Heart right ventricle (tissue), 16 donors: ENCODE measurements around the gene MPRIP. TPM values are rescaled to one million over a fixed set of nuclear protein-coding genes. Genes with fewer than 3 reads are reported as not detected.
"Not testable (repeated sequence)": the region's sequence is repeated elsewhere in the genome, so short reads cannot be mapped to it uniquely, and the experiment has no call there.

Experiments
- ATAC-seq, 8 donors: fragments of 200-7000 bp; cut with Tn5 transposase; one replicate each; pipeline ENCODE4 v1.9.1; 2020; ENCODE audit warnings: mild to moderate bottlenecking in 8 of 8, moderate library complexity in 8 of 8, moderate number of reproducible peaks in 1 of 8
- DNase-seq, 2 donors: peaks; one replicate each; pipeline ENCODE4 v3.0.0-alpha.2; 2020
- H3K27ac ChIP-seq, 10 donors: fragments of 200-600 bp; sonication (generic) in 2 of 10; one replicate each; pipeline versions ENCODE4 v1.5.0 to v1.8.0; 2020 to 2022; ENCODE audit warnings: mild to moderate bottlenecking in 3 of 10
- H3K27me3 ChIP-seq, 7 donors: fragments of 200-600 bp; one replicate each; pipeline ENCODE4 v1.8.0; 2021 to 2022; ENCODE audit warnings: mild to moderate bottlenecking in 2 of 7
- H3K36me3 ChIP-seq, 9 donors: fragments of 200-600 bp; sonication (generic) in 1 of 9; one replicate each; pipeline versions ENCODE4 v1.5.0 to v1.8.0; 2020 to 2022; ENCODE audit warnings: mild to moderate bottlenecking in 2 of 9
- H3K4me1 ChIP-seq, 9 donors: fragments of 200-600 bp; sonication (generic) in 1 of 9; one replicate each; pipeline versions ENCODE4 v1.5.0 to v1.8.0; 2020 to 2022; ENCODE audit warnings: mild to moderate bottlenecking in 4 of 9
- H3K4me3 ChIP-seq, 10 donors: fragments of 200-600 bp; sonication (generic) in 2 of 10; one replicate each; pipeline versions ENCODE4 v1.5.0 to v1.8.0; 2020 to 2022; ENCODE audit warnings: mild to moderate bottlenecking in 7 of 10, moderate library complexity in 2 of 10
- H3K9me3 ChIP-seq, 11 donors: fragments of 200-600 bp in 10 of 11; sonication (generic) in 2 of 11; one replicate each; pipeline versions ENCODE4 v1.5.0 to v1.8.0; 2013 to 2022; ENCODE audit warnings: mild to moderate bottlenecking in 2 of 11, control low read depth in 1 of 11, moderate library complexity in 1 of 11
- CTCF ChIP-seq, 9 donors: fragments of 200-600 bp; sonication (generic) in 2 of 9; IDR thresholded peaks; one replicate each; pipeline versions ENCODE4 v1.5.0 to v1.8.0; 2021 to 2022; ENCODE audit warnings: antibody characterized with exemption in 9 of 9, mild to moderate bottlenecking in 5 of 9, moderate library complexity in 1 of 9
- WGBS, 2 donors: extraction: QIAGEN DNeasy Blood & Tissue Kit; methylation state at CpG; one replicate each; pipeline ENCODE4 v1.1.7; 2013; ENCODE audit warnings: inconsistent platforms in 1 of 2; 5-methylcytosine and 5-hydroxymethylcytosine counted together
- intact Hi-C, 10 donors: fragments of 100-400 bp; cut with DNase I; formaldehyde crosslinking; loops; one replicate each; pipeline versions ENCODE4 v1.11.1 to v1.14.2; 2022
- long read RNA-seq, 3 donors: library from polyadenylated mRNA; unstranded; transcript quantifications; one replicate each; pipeline ENCODE4 v2.0.0, GENCODE V29; 2020 to 2021
- polyA plus RNA-seq, 2 donors: library from polyadenylated mRNA; stranded (reverse); fragments of 200-250 nt; gene quantifications; one replicate each; pipeline ENCODE4 v1.2.3, GENCODE V29; 2013
- total RNA-seq, 10 donors: library from RNA; stranded (reverse); fragmentation: NEBNext Ultra II Directional in 3 of 10; extraction: Animal tissue kit (Norgen Biotek cat#: 25700) in 3 of 10; gene quantifications; one replicate each; pipeline versions ENCODE4 v1.2.1 to v1.2.4, GENCODE V29; 2021 to 2023
- donor health status: Arrhythmogenic right ventricular cardiomyopathy.
- donor health status: ischemic (EF 13 %, LVEDD 7.1; RV severe dilation, severe dysfunction).
- donor health status: healthy with polysubstance abuse.
- donor health status: DM: no; HTN: yes; CAD: no.
- donor health status: DM: no; HTN: no; CAD: no.
- donor health status: ischemic (EF 25% LVEDD 6.9; RV normal size, moderate dysfunction).
- donor health status: ischemic (EF 25% LVEDD 5.7; RV mildly dilated, moderate dysfunction).
- donor health status: healthy.
- donor health status: DM: yes; HTN: yes; CAD: no.
- donor health status: Ischemic cardiomyopathy.
- donor health status: ischemic (EF 35%, LVEDD 5.7; RV mildly dilated, moderate dysfunction).
- donor health status: nonischemic (EF 11% LVEDD 7.7; RV severe dilation, severe dysfunction).
- donor health status: DM: yes; HTN: yes; CAD: no.
- donor health status: PGD.
- donor health status: ischemic (EF 29% LVEDD 5.4; RV normal size, mild dysfunction).
- donor health status: nonischemic (EF 23%, LVEDD 6.1; RV moderate dilation, normal function).

MPRIP gene
- total RNA-seq (100 to 1,000 TPM; 252 to 409 (median 329) TPM), polyA plus RNA-seq (100 to 1,000 TPM; 225 to 329 TPM)
- long read RNA-seq, donor 1, full-length matches to known transcripts = 42 of 332 reads
- long read RNA-seq, donor 1, partial matches to known transcripts = 184 of 332 reads
- long read RNA-seq, donor 1, other reads (novel, unspliced or antisense) = 106 of 332 reads
- long read RNA-seq, donor 2, full-length matches to known transcripts = 31 of 298 reads
- long read RNA-seq, donor 2, partial matches to known transcripts = 211 of 298 reads
- long read RNA-seq, donor 2, other reads (novel, unspliced or antisense) = 56 of 298 reads
- long read RNA-seq, donor 3, full-length matches to known transcripts = 6 of 496 reads
- long read RNA-seq, donor 3, partial matches to known transcripts = 447 of 496 reads
- long read RNA-seq, donor 3, other reads (novel, unspliced or antisense) = 43 of 496 reads

- Histone ChIP-seq H3K36me3 (no peaks in the 10 kb centered on the region), H3K27me3 (no peaks in the 10 kb centered on the region), H3K4me3 (peak within 1 kb of the TSS; percentile 65 to 90 (median 82)), H3K9me3 (no peaks in the 10 kb centered on the region), H3K4me1 (peaks cover 13 to 55% (median 53%) of the 10 kb centered on the region in 9 donors), H3K27ac (peak within 1 kb of the TSS; percentile 57 to 95 (median 88))
- DNase-seq (no peak), ATAC-seq (no peak)
- TF ChIP-seq CTCF (IDR thresholded peaks at IDR 0.05) = no peak
- WGBS, 2 donors = 0 to 1% methylated on average over 41 to 67 of the region's 67 CpGs
- intact Hi-C loops = loop anchor here in 5 of 10 donors (5.0 to 10.0 kb wide), 5 partner anchors 52 to 72 kb away; no protein-coding TSS in a partner anchor
Observed at GRCh38 chr17:17042384-17042736, at the start of gene MPRIP. TSS of gene MPRIP (plus strand) at chr17:17042457. CDS start at chr17:17042849, 392 bp downstream.

DNA sequence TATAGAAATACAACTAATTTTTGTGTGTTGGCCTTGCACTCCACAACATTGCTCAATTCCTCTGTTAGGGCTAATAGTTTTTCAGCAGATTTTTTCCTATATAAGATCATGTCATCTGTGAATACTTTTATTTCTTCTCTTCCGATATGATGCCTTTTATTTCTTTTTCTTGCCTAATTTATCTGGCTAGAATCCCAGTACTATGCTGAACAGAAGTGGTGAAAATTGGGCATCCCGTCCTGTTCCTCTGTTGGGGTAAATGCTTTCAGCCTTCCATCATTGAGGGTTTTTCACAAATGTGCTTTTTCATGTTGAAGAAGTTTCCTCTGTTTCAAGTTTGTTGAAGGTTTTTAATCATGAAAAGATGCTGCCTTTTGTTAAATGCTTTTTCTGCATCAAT lies 47.6 kb upstream of the MPRIP start:
- no peak for ATAC-seq
- Histone ChIP-seq H3K4me1 (peaks cover 0 to 9% (median 0%) of the 10 kb centered on the region in 9 donors), H3K27me3 (no peaks in the 10 kb centered on the region), H3K9me3 (no peaks in the 10 kb centered on the region), H3K4me3 (no peak overlapping the region), H3K27ac (no peak overlapping the region), H3K36me3 (no peaks in the 10 kb centered on the region)
- WGBS, 2 donors = 87 to 93% methylated on average over 2 of the region's 2 CpGs
- intact Hi-C loops = loop anchor here in 6 of 10 donors (5.0 to 10.0 kb wide), 5 partner anchors 77 to 648 kb away; partner anchors contain the start of gene NT5M (in 2 of the 6)
- DNase-seq = no peak
- TF ChIP-seq CTCF (IDR thresholded peaks at IDR 0.05) = no peak

DNA sequence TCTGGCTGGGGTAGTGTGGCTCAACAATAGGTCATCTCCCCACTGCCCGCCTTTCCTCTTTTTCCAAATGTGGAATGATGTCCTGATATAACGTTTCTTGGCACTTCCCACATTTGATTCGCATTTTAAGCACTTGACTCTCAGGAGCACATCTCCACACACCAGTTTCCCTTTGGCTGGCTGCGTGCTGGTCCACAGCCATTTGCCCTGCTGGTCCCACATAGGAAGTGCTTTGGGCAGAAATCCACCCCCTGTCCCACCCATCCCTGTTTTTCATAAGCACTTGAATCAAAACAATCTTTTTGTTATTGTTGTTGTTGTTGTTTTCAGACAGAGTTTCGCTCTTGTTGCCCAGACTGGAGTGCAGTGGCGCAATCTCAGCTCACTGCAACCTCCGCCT lies 46.3 kb upstream of the MPRIP start:
- Histone ChIP-seq H3K27ac (no peak overlapping the region), H3K27me3 (no peaks in the 10 kb centered on the region), H3K4me3 (no peak overlapping the region), H3K9me3 (no peaks in the 10 kb centered on the region), H3K4me1 (peaks cover 0 to 4% (median 0%) of the 10 kb centered on the region in 9 donors), H3K36me3 (no peaks in the 10 kb centered on the region)
- WGBS, 2 donors = 90 to 91% methylated on average over 7 of the region's 7 CpGs
- intact Hi-C loops = loop anchor here in 3 of 10 donors (5.0 to 10.0 kb wide), 3 partner anchors 309 to 646 kb away; partner anchors contain the start of gene NT5M (in 2 of the 3)
- no peak for ATAC-seq
- no peak for TF ChIP-seq CTCF (IDR thresholded peaks at IDR 0.05)
- DNase-seq = no peak

- not testable (repeated sequence) for H3K4me3 ChIP-seq, DNase-seq, H3K4me1 ChIP-seq, H3K27me3 ChIP-seq, H3K27ac ChIP-seq, H3K36me3 ChIP-seq, ATAC-seq, H3K9me3 ChIP-seq
- intact Hi-C loops = loop anchor here in 3 of 10 donors (5.0 to 10.0 kb wide), 3 partner anchors 308 to 646 kb away; partner anchors contain the start of gene NT5M (in 2 of the 3)
- 92 to 94% methylated on average over 11 of the region's 11 CpGs for WGBS, 2 donors
Observed at GRCh38 chr17:16996726-16997125, 45.5 kb upstream of the MPRIP start.
